ENCODE measurements around the gene NELL2.

The NELL2 gene

DNA sequence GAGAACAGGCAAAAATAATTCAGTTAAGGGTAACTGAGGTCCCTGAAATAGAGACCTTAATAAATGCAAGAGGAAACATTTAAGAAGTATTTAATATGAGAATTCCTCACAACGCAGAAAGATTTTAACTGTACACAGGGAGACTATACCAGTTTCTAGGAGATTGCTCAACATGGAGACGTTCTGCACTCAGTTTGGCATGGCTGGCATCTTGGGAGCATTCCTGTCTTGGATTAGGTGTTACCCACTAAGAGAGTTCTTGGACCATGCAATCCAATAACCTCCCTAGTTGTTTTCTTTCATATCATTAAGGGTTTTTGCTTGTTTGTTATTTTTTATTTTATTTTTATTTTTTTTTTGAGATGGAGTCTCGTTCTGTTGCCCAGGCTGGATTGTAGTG, 302.4 kb downstream of the NELL2 start:
- TF ChIP-seq, protein P1, sequence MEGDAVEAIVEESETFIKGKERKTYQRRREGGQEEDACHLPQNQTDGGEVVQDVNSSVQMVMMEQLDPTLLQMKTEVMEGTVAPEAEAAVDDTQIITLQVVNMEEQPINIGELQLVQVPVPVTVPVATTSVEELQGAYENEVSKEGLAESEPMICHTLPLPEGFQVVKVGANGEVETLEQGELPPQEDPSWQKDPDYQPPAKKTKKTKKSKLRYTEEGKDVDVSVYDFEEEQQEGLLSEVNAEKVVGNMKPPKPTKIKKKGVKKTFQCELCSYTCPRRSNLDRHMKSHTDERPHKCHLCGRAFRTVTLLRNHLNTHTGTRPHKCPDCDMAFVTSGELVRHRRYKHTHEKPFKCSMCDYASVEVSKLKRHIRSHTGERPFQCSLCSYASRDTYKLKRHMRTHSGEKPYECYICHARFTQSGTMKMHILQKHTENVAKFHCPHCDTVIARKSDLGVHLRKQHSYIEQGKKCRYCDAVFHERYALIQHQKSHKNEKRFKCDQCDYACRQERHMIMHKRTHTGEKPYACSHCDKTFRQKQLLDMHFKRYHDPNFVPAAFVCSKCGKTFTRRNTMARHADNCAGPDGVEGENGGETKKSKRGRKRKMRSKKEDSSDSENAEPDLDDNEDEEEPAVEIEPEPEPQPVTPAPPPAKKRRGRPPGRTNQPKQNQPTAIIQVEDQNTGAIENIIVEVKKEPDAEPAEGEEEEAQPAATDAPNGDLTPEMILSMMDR (conservative IDR thresholded peaks at IDR 0.05; ENCODE audit: low read depth): no peak
- ChIA-PET POLR2A (ENCODE audit: low non-redundant PET) (no interaction called here), CTCF (no interaction called here)
- H3K27ac ChIP-seq: no peak overlapping the region
- no peak for DNase-seq (ENCODE audit: low spot score)

DNA sequence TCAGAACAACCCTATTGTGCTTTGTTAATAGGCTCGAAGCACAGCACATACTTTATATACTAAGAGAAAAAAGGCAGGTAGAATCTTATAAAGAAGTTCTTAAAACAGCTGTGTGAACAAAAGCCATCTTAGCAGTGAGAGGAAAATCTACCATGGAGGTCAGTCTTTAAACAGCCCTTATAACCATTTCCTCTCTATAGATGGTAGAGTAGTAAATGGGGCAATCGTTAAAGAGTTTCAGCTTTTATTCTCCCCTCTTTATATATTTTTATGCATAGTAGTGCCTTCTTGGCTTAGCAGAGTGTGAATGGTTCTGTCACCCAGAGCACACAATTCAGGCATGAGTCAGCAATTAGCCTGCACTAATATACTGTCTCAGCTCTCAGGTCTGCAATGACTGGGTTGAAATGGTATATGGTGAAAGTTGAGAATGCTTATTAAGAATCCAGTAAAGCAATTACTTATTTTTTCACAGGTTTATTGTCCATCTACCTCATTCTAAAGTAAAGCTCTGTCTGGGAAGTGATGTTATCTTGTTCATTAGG, 305.0 kb downstream of the NELL2 start:
- CTCF ChIA-PET: no interaction called here
- no peak for DNase-seq (ENCODE audit: low spot score)
- no peak overlapping the region for H3K27ac ChIP-seq
- TF ChIP-seq, protein P1 (conservative IDR thresholded peaks at IDR 0.05; ENCODE audit: low read depth): no peak
- POLR2A ChIA-PET (ENCODE audit: low non-redundant PET): no interaction called here

DNA sequence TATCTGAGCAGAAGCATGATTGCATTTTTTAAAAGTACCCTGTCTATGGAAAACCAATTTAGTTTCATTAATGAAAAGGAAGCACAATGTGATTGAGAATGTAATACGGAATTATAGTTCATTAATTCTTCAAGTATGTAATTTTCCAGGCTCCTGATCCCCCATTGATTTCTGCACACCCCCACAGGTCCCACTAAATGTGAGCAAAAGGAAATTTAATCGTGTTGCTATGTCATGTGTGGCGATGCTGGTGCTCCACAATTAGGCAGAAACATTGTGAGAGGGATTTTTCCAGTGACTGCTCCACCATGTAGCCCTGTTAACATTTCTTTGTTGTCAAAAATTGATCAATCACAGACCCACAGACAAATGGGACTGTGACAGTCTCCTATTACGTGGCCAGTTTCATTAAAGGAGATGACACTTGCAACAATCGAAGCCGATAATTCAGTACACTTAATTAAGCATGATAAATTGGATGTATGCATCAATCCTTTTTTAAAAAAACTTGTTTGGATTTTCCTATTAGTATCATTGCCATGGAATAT, 306.0 kb downstream of the NELL2 start:
- H3K27ac ChIP-seq: no peak overlapping the region
- no peak for DNase-seq (ENCODE audit: low spot score)
- POLR2A ChIA-PET (ENCODE audit: low non-redundant PET): no interaction called here
- CTCF ChIA-PET: no interaction called here
- TF ChIP-seq, protein P1 (conservative IDR thresholded peaks at IDR 0.05; ENCODE audit: low read depth): no peak

DNA sequence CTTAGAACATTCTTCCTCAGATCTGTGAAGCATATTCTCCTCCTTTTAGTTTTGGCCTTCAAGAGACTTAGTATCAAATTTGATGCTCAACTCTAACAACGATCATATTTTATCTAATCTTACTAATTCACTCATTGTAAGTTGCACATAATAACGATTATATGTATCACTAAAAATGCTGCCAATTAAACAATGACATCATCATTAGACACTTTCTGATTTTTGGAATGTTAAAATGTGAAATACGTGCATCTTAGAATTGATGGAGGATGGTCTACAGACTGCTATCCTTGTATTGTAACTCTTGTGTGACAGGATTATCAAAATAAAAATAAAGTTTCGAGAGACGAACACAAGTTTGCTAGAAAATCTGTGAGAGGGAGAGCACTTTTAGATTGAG, 311.0 kb downstream of the NELL2 start:
- CTCF ChIA-PET: no interaction called here
- no peak overlapping the region for H3K27ac ChIP-seq
- POLR2A ChIA-PET (ENCODE audit: low non-redundant PET): no interaction called here
- no peak for DNase-seq (ENCODE audit: low spot score)
- TF ChIP-seq, protein P1 (conservative IDR thresholded peaks at IDR 0.05; ENCODE audit: low read depth): no peak

DNA sequence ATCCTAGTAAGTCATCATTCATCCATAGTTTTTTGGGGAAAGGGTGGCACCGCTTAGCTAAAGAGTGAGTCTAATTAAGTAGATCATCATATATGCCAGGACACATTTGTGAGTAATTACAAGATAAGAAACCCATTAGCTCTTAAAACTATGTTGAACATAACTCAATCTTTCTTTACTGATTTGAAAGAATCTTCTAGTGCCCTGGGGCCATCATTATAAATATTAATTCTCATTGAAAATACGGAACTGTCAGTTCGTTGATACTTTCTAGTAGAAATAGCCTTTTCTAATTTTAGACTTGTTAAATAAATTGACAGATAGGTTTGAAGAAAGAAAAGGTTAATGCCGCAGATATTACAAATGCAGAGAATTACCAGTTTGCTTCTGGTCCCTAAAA, 312.6 kb downstream of the NELL2 start:
- ChIA-PET CTCF (no interaction called here), POLR2A (ENCODE audit: low non-redundant PET) (no interaction called here)
- TF ChIP-seq, protein P1 (conservative IDR thresholded peaks at IDR 0.05; ENCODE audit: low read depth): no peak
- no peak for DNase-seq (ENCODE audit: low spot score)
- H3K27ac ChIP-seq: no peak overlapping the region

DNA sequence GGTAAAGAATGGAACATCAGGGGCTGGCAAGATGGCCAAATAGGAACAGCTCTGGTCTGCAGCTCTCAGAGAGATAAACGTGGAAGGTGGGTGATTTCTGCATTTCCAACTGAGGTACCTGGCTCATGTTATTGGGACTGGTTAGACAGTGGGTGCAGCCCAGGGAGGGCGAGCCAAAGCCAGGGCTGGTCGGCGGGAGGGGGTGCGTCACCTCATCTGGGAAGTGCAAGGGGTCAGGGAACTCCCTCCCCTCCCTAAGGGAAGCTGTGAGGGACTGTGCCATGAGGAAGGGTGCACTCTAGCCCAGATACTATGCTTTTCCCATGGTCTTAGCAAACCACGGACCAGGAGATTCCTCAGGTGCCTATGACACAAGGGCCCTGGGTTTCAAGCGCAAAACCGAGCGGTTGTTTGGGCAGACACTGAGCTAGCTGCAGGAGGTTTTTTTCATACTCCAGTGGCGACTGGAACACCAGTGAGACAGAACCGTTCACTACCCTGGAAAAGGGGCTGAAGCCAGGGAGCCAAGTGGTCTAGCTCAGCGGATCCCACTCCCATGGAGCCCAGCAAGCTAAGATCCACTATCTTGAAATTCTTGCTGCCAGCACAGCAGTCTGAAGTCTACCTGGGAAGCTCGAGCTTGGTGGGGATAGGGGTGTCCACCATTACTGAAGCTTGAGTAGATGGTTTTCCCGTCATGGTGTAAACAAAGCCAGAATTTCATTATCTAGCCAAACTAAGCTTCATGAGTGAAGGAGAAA, 317.6 kb downstream of the NELL2 start:
- POLR2A ChIA-PET (ENCODE audit: low non-redundant PET): no interaction called here
- CTCF ChIA-PET: interaction anchor here (0.6 kb wide), 1 partner anchor 327 kb away, joined by 4 read pairs; no protein-coding TSS in a partner anchor
- TF ChIP-seq, protein P1 (conservative IDR thresholded peaks at IDR 0.05; ENCODE audit: low read depth): no peak
- no peak for DNase-seq (ENCODE audit: low spot score)
- H3K27ac ChIP-seq: no peak overlapping the region
